Measurements from ENCODE around the gene ASCL2. TPM values are rescaled to one million over a fixed set of nuclear protein-coding genes. Genes with fewer than 3 reads are reported as not detected.

Gene ASCL2
- total and polyA plus RNA-seq, 2 experiments from 2014 or later: not detected

DNA sequence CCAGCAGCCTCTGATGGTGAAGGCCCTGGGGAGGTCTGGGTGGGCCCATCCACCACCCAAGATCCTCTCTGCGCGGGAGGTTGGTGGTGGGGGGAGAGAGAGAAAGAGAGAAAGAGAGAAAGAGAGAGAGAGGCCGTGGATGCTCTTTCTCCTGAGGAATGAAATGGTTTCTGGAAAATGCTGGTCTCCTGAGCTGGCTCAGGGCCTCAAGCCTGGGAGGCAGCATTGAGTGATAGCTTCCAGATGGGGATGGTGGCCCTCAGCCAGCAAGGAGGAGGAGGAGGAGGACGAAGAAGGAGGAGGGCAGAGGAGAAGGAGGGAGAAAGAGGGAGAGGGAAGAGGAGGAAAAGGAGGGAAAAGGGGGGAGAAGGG is 36.0 kb upstream of the ASCL2 start:
- Histone ChIP-seq H3K27ac (peak overlapping the region; percentile 9), H3K27me3 (no peaks in the 10 kb centered on the region), H3K9me3 (ENCODE audit: low read depth) (no peaks in the 10 kb centered on the region), H3K36me3 (no peaks in the 10 kb centered on the region), H3K4me1 (ENCODE audit: low read depth) (peaks cover 49% of the 10 kb centered on the region), H3K4me3 (no peak overlapping the region)
- TF ChIP-seq, protein P1, sequence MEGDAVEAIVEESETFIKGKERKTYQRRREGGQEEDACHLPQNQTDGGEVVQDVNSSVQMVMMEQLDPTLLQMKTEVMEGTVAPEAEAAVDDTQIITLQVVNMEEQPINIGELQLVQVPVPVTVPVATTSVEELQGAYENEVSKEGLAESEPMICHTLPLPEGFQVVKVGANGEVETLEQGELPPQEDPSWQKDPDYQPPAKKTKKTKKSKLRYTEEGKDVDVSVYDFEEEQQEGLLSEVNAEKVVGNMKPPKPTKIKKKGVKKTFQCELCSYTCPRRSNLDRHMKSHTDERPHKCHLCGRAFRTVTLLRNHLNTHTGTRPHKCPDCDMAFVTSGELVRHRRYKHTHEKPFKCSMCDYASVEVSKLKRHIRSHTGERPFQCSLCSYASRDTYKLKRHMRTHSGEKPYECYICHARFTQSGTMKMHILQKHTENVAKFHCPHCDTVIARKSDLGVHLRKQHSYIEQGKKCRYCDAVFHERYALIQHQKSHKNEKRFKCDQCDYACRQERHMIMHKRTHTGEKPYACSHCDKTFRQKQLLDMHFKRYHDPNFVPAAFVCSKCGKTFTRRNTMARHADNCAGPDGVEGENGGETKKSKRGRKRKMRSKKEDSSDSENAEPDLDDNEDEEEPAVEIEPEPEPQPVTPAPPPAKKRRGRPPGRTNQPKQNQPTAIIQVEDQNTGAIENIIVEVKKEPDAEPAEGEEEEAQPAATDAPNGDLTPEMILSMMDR (IDR thresholded peaks at IDR 0.05; ENCODE audit: low read depth, low read length): no peak
- peak in 1 of 2 donors; percentile 96 for DNase-seq (ENCODE audit: low read depth in 1 of 2, low spot score in 1 of 2)

DNA sequence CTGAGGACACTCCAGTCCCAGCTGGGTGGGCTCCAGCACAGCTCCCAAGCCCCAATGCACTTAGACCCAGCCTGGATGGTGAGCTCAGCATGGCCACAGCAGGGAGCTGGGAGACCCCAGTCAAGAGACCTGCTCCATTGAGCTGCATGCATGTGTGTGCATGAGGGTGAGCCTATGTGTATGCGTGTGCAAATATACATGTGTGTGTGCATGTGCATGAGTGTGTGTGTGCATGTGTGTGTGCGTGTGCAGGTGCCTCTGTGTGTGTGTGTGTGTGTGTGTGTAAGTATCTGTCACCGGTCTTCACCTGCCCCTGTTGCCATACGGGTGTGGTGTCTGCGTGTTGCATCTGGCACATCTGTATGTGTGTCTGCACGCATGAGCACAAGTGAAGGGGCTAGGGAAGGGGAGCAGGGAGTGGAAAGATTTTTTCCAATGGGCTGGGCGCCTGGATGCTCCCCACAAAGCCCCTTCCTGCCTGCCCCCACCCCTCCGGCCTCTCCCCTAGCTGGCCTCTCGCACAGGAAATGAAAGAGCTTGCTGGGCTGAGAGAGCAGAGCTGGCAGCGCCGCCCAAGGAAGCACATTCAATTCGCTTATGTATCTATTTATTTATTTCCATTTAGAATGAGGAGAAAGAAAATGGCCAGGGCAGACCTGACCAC is 35.5 kb upstream of the ASCL2 start:
- Histone ChIP-seq H3K36me3 (no peaks in the 10 kb centered on the region), H3K9me3 (ENCODE audit: low read depth) (no peaks in the 10 kb centered on the region), H3K27me3 (no peaks in the 10 kb centered on the region), H3K4me3 (no peak overlapping the region), H3K4me1 (ENCODE audit: low read depth) (peaks cover 52% of the 10 kb centered on the region), H3K27ac (peak overlapping the region; percentile 17)
- DNase-seq (ENCODE audit: low read depth in 1 of 2, low spot score in 1 of 2): peak in 1 of 2 donors; percentile 77
- TF ChIP-seq, protein P1 (IDR thresholded peaks at IDR 0.05; ENCODE audit: low read depth, low read length): no peak

DNA sequence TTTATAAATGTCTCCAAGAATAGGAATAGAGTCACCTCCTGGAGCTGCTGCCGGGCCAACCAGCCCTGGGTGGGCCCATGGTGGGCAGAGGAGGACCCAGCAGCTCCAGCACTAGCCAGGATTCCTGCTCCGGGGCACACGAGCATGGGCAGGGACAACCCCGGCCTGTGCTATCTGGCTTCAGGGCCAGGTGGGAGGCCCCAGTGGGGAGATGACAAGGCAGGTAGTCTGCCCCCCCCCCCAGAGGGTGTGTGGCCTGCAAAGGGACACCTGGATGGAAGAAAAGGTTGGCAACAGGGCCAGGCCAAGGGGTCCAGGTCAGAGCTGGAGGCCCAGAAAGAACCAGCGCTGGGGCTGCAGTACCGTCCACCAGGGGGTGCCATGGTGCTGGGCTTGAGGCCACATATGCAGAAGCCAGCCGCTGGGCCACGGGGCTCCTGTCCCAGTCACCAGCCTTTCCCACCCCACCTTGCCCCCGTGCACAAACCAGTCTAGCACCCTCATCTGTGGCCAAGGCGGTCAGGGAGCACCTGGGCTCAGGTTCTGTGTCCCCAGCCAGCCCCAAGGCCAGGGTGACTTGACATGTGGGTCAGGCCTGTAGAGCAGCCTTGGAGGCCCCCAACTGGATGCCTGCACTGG is 34.9 kb upstream of the ASCL2 start:
- Histone ChIP-seq H3K27ac (peak overlapping the region; percentile 91), H3K9me3 (ENCODE audit: low read depth) (no peaks in the 10 kb centered on the region), H3K27me3 (no peaks in the 10 kb centered on the region), H3K4me1 (ENCODE audit: low read depth) (peaks cover 52% of the 10 kb centered on the region), H3K4me3 (no peak overlapping the region), H3K36me3 (no peaks in the 10 kb centered on the region)
- TF ChIP-seq, protein P1 (IDR thresholded peaks at IDR 0.05; ENCODE audit: low read depth, low read length): peak; percentile 90
- DNase-seq (ENCODE audit: low read depth in 1 of 2, low spot score in 1 of 2): peak; percentile 81 to 87

DNA sequence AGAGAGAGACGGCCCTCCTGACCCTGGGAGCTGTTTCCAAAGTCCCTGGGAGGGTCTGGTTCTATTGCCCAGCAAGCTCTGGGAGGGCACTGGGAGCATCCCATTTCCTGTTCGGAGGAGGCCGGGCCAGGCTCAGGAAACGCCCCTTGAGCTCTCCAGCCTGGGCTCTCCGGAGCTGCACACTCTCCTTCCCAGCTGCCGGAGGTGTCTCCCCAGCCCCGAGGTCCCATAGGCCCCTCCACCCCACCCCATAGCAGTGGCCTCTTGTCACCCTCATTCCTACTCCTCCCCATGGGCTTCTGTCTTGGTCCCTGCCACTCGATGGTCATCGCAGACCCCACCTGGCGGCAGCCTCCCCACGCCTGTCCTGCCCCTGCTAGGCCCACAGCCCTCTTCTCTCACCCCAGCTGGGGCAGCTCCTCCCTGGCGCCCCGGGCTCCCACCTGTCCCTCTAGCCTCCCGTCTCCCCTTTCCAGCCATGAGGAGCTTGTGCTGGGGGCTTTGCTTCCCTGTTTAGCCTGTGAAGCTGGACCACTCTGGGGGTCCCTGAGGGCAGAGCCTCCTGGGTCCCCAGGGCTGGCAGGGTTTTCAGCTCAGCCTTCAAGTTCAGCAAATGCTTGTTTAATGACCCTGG is 34.2 kb upstream of the ASCL2 start:
- peak overlapping the region; percentile 91 for H3K27ac ChIP-seq

More for the DNA sequence above, 34.2 kb upstream of the ASCL2 start:
- H3K27me3 ChIP-seq: no peaks in the 10 kb centered on the region
- no peak for DNase-seq (ENCODE audit: low read depth in 1 of 2, low spot score in 1 of 2)
- peaks cover 52% of the 10 kb centered on the region for H3K4me1 ChIP-seq (ENCODE audit: low read depth)
- no peaks in the 10 kb centered on the region for H3K36me3 ChIP-seq
- H3K9me3 ChIP-seq (ENCODE audit: low read depth): no peaks in the 10 kb centered on the region
- H3K4me3 ChIP-seq: no peak overlapping the region
- TF ChIP-seq, protein P1 (IDR thresholded peaks at IDR 0.05; ENCODE audit: low read depth, low read length): no peak
